ENCODE data around the gene SECISBP2. TPM values are rescaled to one million over a fixed set of nuclear protein-coding genes. Genes with fewer than 3 reads are reported as not detected.
A peak's percentile ranks its signal among the peaks of the same experiment; 100 is the strongest.

SECISBP2 gene
- total RNA-seq, 1 donor from 2014 or later: 48.6 TPM

DNA sequence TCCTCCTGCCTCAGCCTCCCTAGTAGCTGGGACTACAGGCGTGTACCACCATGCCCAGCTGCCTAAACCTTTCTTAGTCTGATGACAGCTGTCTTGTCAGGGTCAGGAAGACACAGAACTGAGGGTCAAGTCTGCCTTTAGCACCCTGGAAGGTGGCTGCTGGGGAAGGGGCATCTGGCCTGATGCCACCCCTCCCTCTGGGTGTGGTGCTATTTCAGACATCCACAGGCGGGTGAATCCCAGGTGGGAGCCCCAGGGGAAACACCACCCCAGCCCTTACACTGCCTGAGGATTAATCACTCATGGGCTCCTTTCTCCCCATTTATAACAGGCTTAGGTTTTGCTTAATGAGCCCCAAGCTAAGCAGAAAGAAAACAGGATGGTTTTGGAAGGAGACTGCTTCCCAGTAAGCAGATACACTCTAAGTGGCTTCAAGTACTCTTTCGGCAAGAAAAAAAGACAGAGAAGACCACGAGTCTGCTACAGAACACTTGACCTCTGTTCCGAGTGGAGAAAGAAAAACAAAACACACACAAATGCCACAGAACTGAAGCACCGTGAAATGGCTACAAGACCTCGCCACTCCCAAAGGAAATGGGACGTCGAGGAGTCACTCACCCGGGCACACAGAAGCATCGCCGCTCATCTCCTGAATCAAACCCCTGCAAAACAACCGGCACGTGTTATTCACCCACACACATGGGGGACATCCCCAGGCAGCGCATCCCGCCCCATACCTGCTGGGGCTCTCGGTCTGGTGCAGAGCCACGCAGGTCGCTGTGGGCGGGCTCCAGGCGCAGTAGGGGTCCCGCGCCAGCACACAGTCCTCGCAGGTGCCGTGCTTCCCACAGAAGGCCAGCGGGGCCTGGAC is 62.4 kb downstream of the SECISBP2 start:
- peaks cover 44% of the 10 kb centered on the region for H3K4me1 Mint-ChIP-seq
- intact Hi-C loops (cut with micrococcal nuclease): no loop called here
- H3K9me3 Mint-ChIP-seq: no peaks in the 10 kb centered on the region
- H3K27me3 Mint-ChIP-seq: no peaks in the 10 kb centered on the region
- peak overlapping the region; percentile 70 for H3K27ac Mint-ChIP-seq
- peaks cover 86% of the 10 kb centered on the region for H3K36me3 Mint-ChIP-seq (ENCODE audit: low read depth)
- DNase-seq: no peak
- no peak overlapping the region for H3K4me3 Mint-ChIP-seq

DNA sequence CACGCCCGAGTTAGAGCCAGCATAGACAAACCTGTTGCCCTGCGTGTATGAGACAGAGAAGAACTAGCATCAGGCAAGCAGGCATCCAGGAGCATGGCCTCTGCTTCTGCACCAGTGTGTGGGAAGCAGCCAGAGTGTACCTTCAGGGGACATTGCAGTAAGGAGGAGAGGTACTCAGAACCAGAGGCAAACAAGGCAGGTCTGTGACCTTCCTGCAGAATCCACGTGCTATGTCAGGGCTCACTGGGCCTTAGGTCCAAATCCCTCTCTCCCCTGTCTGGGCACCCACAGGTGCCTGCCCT is 63.0 kb downstream of the SECISBP2 start:
- intact Hi-C loops (cut with micrococcal nuclease): no loop called here
- H3K36me3 Mint-ChIP-seq (ENCODE audit: low read depth): peaks cover 88% of the 10 kb centered on the region
- H3K27me3 Mint-ChIP-seq: no peaks in the 10 kb centered on the region
- H3K4me1 Mint-ChIP-seq: peaks cover 43% of the 10 kb centered on the region
- no peaks in the 10 kb centered on the region for H3K9me3 Mint-ChIP-seq
- no peak for DNase-seq
- no peak overlapping the region for H3K4me3 Mint-ChIP-seq
- H3K27ac Mint-ChIP-seq: peak overlapping the region; percentile 78

DNA sequence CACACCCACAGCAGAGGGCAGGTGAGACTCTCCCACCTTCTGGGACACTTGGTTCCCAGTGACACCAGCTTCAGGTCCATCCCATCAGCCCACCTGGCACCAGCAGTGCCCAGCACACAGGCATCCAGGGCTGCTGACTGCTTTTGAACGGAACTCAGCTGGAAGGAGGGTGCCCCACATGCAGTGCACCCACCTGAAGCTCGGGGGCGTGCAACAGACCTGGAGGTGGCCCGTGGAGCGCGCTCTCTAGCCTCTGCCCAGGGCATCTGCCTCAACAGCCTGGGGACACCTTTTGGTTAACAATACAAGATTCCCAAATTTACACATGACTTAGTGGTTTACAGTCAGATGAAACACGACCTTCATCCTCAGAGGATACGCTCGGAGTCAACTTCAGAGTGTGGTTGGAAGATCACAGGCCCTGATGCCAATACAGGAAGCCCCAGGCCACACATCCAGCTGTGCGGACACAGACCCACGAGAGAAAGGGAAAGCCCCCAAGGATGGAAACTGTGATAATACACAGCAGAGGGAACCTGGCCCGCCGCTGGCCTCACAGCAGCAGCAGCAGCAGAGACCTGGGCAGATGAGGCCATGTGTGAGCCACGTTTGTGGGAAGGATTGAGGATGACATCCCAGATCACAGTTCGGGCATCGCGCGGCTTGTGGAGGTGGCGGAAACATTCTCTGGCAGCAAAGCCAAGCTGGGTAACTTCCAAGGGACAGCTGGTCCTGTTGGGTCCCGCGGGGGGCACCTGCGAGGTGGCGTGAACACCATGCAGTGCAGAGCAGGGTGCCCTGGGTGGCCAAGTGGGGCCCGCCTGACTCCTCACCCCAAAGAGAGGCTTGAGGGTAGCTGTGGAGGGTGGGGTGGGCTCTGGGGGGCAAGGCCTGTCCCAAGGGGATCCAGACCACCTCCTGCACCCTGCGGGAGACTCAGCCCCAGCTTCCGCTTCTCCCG is 64.0 kb downstream of the SECISBP2 start:
- no peak for DNase-seq
- peaks cover 36% of the 10 kb centered on the region for H3K4me1 Mint-ChIP-seq
- no peaks in the 10 kb centered on the region for H3K9me3 Mint-ChIP-seq
- H3K27me3 Mint-ChIP-seq: no peaks in the 10 kb centered on the region
- peaks cover 86% of the 10 kb centered on the region for H3K36me3 Mint-ChIP-seq (ENCODE audit: low read depth)
- H3K4me3 Mint-ChIP-seq: no peak overlapping the region
- H3K27ac Mint-ChIP-seq: peak overlapping the region; percentile 81
- intact Hi-C loops (cut with micrococcal nuclease): no loop called here

DNA sequence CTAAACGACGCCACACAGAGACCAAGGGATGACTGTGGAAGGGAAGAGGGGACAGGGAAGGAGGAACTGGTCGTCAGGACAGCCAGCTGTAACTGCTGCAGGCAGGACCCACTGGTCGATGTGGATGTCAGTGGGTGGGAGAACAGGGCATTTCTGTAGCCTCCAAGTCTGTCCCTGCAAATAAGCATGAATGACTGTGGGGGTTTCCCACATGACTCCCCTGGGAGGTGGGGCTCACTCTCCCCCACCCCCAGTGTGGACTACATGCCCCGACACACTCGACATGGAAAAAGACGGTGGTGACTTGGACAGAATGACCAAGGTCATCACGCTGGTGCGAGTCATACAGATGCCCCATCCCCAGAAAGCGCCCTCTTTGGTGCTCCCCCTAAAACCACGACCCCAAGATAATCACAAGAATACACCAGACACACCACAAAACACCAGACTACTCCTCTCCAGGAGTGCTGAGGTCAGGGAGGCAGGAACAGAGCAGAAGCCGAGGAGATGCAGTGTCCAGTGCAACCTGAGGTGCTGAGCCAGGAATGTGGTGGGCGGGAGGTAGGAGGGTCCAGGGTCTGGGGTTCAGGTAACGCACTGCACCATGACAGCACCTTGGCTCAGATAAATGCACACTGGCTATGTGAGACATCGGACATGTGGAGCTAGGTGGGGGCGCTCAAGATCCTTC is 64.9 kb downstream of the SECISBP2 start:
- Mint-ChIP-seq H3K27me3 (no peaks in the 10 kb centered on the region), H3K4me1 (peaks cover 38% of the 10 kb centered on the region)

DNA sequence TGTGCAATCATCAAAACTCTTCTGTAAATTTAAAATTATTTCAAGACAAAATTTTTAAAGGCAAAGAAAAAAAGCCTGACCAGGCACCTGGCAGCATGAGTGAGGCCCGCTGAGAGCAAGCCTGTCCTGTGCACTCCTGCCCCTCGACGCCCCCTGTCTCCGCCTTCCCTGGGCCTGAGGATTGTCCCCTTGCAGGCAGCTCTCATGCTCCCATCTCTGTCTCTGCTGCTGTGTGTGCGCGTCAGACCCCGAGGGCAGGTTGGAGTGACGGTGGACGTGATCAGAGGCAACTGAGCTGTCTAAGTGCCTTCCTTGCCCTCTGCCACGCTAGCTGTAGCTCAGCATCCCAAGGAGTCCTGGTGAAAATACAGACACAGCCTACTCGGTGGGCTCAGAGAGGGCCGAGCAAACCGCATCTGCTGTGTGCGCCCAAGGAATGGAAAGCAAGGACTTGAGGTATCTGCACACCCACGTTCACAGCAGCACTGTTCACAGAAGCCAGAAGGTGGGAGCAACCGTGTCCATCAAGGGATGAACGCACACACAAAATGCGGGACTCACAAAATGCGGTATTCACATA is 65.5 kb downstream of the SECISBP2 start:
- DNase-seq: no peak
- Mint-ChIP-seq H3K9me3 (no peaks in the 10 kb centered on the region), H3K27ac (peak overlapping the region; percentile 60), H3K36me3 (ENCODE audit: low read depth) (peaks cover 81% of the 10 kb centered on the region), H3K27me3 (no peaks in the 10 kb centered on the region), H3K4me3 (no peak overlapping the region), H3K4me1 (peaks cover 37% of the 10 kb centered on the region)
- intact Hi-C loops (cut with micrococcal nuclease): no loop called here

More for the DNA sequence above, 64.9 kb downstream of the SECISBP2 start:
- H3K27ac Mint-ChIP-seq: peak overlapping the region; percentile 81
- DNase-seq: no peak
- H3K4me3 Mint-ChIP-seq: no peak overlapping the region
- no peaks in the 10 kb centered on the region for H3K9me3 Mint-ChIP-seq
- H3K36me3 Mint-ChIP-seq (ENCODE audit: low read depth): peaks cover 86% of the 10 kb centered on the region
- intact Hi-C loops (cut with micrococcal nuclease): no loop called here

DNA sequence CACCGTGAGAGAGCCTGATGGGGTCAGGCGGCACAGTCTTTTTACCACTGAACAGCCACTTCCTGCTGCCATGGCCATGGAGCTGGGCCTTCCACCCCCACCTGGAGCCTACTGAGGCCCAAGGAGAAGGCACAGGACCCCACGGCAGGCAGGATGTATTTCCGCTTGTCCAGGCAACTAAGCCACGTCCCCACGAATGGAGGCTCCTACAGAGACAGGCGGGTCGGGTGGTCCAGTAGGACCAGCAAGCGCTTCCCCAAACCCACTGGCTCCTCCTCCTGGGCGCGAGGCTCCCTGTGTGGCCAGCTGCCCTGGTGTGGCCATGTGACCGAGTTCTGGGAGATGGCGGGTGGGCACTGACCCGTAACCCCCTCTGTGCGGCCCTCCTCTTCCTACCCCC is 66.5 kb downstream of the SECISBP2 start:
- H3K27ac Mint-ChIP-seq: peak overlapping the region; percentile 49
- intact Hi-C loops (cut with micrococcal nuclease): no loop called here
- H3K9me3 Mint-ChIP-seq: no peaks in the 10 kb centered on the region
- peaks cover 79% of the 10 kb centered on the region for H3K36me3 Mint-ChIP-seq (ENCODE audit: low read depth)
- peaks cover 30% of the 10 kb centered on the region for H3K4me1 Mint-ChIP-seq
- H3K4me3 Mint-ChIP-seq: no peak overlapping the region
- no peak for DNase-seq
- H3K27me3 Mint-ChIP-seq: no peaks in the 10 kb centered on the region

DNA sequence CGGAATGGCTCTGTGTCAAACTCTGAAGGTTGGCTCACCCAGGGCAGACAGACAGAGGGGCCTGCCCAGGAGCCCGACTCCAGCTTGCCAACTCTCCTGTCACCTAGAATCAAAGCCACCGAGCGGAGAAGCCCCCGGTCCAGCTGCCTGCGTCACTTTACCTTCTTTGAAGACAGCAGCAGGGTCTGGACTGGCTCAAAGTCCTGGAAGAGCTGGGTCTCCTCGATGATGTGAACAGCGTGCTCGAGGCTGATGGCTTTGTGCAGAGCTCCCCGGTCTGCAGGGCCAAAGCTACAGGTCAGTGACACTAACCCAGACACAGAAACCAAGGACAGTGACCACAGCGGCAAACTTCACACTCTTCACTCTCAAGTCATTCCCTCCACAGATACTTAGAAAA is 67.9 kb downstream of the SECISBP2 start:
- DNase-seq: no peak
- intact Hi-C loops (cut with micrococcal nuclease): no loop called here
- Mint-ChIP-seq H3K27me3 (no peaks in the 10 kb centered on the region), H3K36me3 (ENCODE audit: low read depth) (peaks cover 80% of the 10 kb centered on the region), H3K4me1 (peaks cover 24% of the 10 kb centered on the region), H3K9me3 (no peaks in the 10 kb centered on the region), H3K4me3 (no peak overlapping the region), H3K27ac (peak overlapping the region; percentile 45)

DNA sequence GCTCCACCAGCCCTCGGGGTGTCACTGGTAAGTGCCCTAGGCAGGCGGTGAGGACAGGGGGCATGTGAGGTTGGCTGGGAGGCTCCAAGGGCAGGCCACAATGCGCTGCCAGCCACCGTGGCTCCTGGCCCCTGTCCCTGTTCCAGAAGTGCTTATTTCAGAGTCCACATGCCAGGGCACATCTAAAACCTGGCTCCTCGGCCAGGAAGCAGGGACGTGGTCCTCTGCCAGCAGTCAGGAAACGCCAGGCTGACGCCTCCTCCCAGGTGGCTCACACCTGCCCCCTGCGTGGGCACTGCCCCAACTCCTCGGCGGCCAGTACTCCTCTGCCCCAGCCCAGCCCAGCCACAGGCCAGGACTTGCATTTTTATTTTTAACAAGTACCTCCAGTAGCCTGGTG is 68.5 kb downstream of the SECISBP2 start:
- Mint-ChIP-seq H3K27ac (no peak overlapping the region), H3K36me3 (ENCODE audit: low read depth) (peaks cover 79% of the 10 kb centered on the region), H3K4me3 (no peak overlapping the region), H3K9me3 (no peaks in the 10 kb centered on the region), H3K4me1 (peaks cover 20% of the 10 kb centered on the region), H3K27me3 (no peaks in the 10 kb centered on the region)
- intact Hi-C loops (cut with micrococcal nuclease): no loop called here
- no peak for DNase-seq

DNA sequence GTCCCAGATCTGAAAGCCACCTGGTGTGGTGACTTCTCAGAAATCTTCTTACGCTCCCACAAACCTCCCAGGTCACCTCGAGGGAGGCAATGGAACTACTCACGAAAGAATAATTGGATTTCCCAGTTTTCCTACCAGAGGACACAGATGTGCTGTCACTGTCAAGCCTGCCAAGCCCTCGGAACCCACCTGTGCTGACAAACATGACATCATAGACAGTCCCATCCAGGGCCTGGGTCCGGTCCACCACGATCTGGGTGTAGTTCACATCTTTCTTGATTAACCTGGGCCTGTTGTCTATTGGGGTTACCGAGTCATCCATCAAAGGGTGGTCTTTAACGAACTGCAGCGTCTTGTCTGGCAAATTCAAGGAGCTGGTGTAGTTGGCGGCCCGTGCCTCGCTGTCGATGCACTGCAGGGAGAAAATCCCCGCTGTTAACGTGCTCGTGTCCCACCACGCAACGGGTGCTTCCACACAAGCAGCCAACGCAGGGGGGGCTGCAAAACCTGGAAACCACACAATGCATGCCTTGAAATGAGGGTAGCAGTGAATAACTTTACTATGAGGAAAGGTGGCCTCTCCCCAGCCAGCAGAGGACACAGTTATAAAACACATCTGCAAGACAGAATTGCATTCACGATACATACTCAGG is 69.0 kb downstream of the SECISBP2 start:
- peaks cover 79% of the 10 kb centered on the region for H3K36me3 Mint-ChIP-seq (ENCODE audit: low read depth)
- no peaks in the 10 kb centered on the region for H3K27me3 Mint-ChIP-seq
- DNase-seq: no peak
- H3K9me3 Mint-ChIP-seq: no peaks in the 10 kb centered on the region
- H3K4me3 Mint-ChIP-seq: no peak overlapping the region
- H3K4me1 Mint-ChIP-seq: peaks cover 17% of the 10 kb centered on the region
- H3K27ac Mint-ChIP-seq: no peak overlapping the region
- intact Hi-C loops (cut with micrococcal nuclease): no loop called here

DNA sequence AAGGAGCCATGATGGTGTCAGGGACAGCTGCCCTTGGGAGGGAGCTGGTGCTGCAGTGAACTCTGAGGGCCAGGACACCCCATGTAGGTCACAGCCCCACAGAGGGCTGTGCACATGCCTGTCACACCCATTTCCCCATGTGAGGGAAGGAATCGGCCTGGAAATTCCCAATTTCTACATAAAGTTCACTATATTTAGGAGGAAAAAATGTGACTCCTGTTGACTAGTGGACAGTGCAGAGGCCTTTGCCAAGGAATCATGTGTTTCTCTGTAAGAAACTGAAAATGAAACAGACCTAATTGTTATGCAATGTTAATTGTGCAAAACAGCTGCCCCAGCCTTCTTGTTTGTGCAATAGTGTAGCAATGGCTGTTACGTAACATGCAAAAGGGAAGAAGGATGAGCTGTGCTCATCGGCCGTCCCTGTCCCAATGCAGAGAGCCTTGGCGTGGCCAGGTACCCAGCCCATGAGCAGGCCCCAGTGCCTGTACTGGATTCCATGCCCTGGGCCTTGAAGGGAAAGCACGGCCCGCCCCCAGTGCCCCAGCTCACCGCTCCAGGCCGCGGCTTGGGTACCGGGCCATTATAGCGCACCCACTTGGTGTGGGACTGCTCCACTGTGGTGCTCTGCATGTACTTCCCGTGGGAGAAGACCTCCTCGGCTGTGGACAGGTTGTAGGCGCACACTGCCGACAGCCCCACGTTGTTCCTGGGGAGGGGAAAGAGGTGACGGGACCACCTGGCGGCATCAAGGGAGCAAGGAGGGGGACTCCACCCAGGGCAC is 70.0 kb downstream of the SECISBP2 start:
- DNase-seq: no peak
- H3K4me3 Mint-ChIP-seq: no peak overlapping the region

DNA sequence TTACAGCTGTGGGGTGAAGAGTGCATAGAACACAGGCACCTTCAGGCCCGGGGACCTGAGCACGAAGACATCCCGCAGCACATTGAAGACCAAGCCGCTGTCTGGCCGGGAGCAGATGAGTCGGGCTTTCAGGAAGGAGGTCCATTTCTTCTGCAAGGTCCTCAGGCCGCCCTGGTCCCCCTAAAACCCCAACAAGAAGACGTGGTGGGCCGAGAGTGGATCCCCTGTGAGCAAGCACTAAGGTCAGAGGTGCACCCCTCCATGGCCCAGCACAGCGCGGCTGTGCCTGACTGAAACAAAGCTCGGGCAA is 70.5 kb downstream of the SECISBP2 start:
- Mint-ChIP-seq H3K4me1 (peaks cover 12% of the 10 kb centered on the region), H3K27ac (no peak overlapping the region), H3K27me3 (no peaks in the 10 kb centered on the region), H3K4me3 (no peak overlapping the region), H3K36me3 (ENCODE audit: low read depth) (peaks cover 82% of the 10 kb centered on the region), H3K9me3 (no peaks in the 10 kb centered on the region)
- intact Hi-C loops (cut with micrococcal nuclease): no loop called here
- DNase-seq: no peak

More for the DNA sequence above, 70.0 kb downstream of the SECISBP2 start:
- Mint-ChIP-seq H3K27me3 (no peaks in the 10 kb centered on the region), H3K27ac (peak overlapping the region; percentile 37), H3K9me3 (no peaks in the 10 kb centered on the region), H3K36me3 (ENCODE audit: low read depth) (peaks cover 80% of the 10 kb centered on the region), H3K4me1 (peaks cover 11% of the 10 kb centered on the region)
- intact Hi-C loops (cut with micrococcal nuclease): no loop called here

DNA sequence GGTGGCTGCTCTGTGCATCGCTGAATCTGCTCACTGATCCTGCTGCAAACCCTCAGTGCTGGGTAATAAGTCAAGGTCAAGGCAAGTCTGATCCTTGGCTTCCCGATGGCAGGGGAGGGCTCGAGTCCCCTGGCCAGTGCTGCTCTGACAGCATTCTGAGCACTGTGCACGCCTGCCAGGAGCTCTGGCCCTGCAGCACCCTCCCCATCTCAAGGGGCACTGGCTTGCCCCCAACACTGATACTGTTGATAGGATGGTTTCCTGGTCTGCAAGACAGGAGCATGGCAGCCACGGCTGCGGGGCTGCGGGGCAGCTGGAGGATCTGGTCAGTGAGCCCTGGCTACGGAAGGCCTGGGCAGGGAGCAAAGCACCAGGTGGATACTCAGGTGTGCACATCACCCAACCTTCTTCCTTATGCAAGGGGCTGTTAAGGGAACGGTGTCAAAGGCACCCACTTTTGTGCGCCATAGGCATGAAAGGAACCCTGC is 71.8 kb downstream of the SECISBP2 start:
- Mint-ChIP-seq H3K4me1 (peaks cover 13% of the 10 kb centered on the region), H3K27me3 (no peaks in the 10 kb centered on the region), H3K4me3 (no peak overlapping the region), H3K36me3 (ENCODE audit: low read depth) (peaks cover 86% of the 10 kb centered on the region), H3K9me3 (no peaks in the 10 kb centered on the region), H3K27ac (peak overlapping the region; percentile 25)
- intact Hi-C loops (cut with micrococcal nuclease): no loop called here
- no peak for DNase-seq
